Sigmoid colon (tissue), 7 donors: Measurements from ENCODE around the gene RPL18A. TPM values are rescaled to one million over a fixed set of nuclear protein-coding genes. Genes with fewer than 3 reads are reported as not detected.

Experiments
- DNase-seq: peaks from one replicate; pipeline ENCODE4 v3.0.0-alpha.2; 2019
- H3K27ac ChIP-seq, 4 donors: fragments of 200-600 bp; sonication (generic); one replicate each; pipeline ENCODE4 v1.5.1; 2016 to 2019; ENCODE audit warnings: mild to moderate bottlenecking in 1 of 4
- H3K27me3 ChIP-seq, 3 donors: fragments of 200-600 bp; sonication (generic); one replicate each; pipeline ENCODE4 v1.5.1; 2019; ENCODE audit warnings: mild to moderate bottlenecking in 1 of 3
- H3K36me3 ChIP-seq, 4 donors: fragments of 200-600 bp; sonication (generic); one replicate each; pipeline ENCODE4 v1.5.1; 2016 to 2019
- H3K4me1 ChIP-seq, 4 donors: fragments of 200-600 bp; sonication (generic); one replicate each; pipeline ENCODE4 v1.5.1; 2017 to 2019
- H3K4me3 ChIP-seq, 4 donors: fragments of 200-600 bp; sonication (generic); one replicate each; pipeline ENCODE4 v1.5.1; 2017 to 2019; ENCODE audit warnings: mild to moderate bottlenecking in 2 of 4, moderate library complexity in 1 of 4
- H3K9me3 ChIP-seq, 4 donors: fragments of 200-600 bp in 3 of 4; sonication (generic) in 3 of 4; one replicate each; pipeline versions ENCODE4 v1.5.1 to v1.6.1; 2013 to 2019
- EP300 ChIP-seq, 4 donors: sonication (generic); formaldehyde crosslinking; IDR thresholded peaks; one replicate each; pipeline ENCODE4 v1.6.1; 2017; ENCODE audit warnings: antibody characterized with exemption in 4 of 4
- POLR2A ChIP-seq, 2 donors: fragments of 450-650 bp; IDR thresholded peaks; one replicate each; pipeline ENCODE4 v1.6.1; 2016; ENCODE audit warnings: antibody characterized with exemption in 2 of 2, mild to moderate bottlenecking in 2 of 2, moderate library complexity in 2 of 2
- POLR2AphosphoS5 ChIP-seq, 4 donors: sonication (generic); formaldehyde crosslinking; IDR thresholded peaks; one replicate each; pipeline ENCODE4 v1.6.1; 2017; ENCODE audit warnings: antibody characterized with exemption in 4 of 4
- WGBS, 2 donors: extraction: QIAGEN DNeasy Blood & Tissue Kit; methylation state at CpG; one replicate each; pipeline ENCODE4 v1.1.7; 2013; 5-methylcytosine and 5-hydroxymethylcytosine counted together
- intact Hi-C: fragments of 100-400 bp; cut with DNase I; formaldehyde crosslinking; loops from one replicate; pipeline ENCODE4 v1.15.1; 2023
- polyA plus RNA-seq, 3 donors: library from polyadenylated mRNA; stranded (reverse); fragments of 200-250 nt; gene quantifications; one replicate each; pipeline ENCODE4 v1.2.3, GENCODE V29; 2013
- total RNA-seq, 4 donors: library from RNA; depleted of rRNA; stranded (reverse); fragments of >200 nt; gene quantifications; one replicate each; pipeline ENCODE4 v1.1.0, GENCODE V29; 2016
- TF ChIP-seq, protein P1 (sequence below), 4 experiments: fragments of 450-650 bp in 3 of 4; fragments of 200-600 bp in 1 of 4; IDR thresholded peaks; one replicate each; pipeline ENCODE4 v1.5.1; 2016 to 2019; ENCODE audit warnings: antibody characterized with exemption in 4 of 4, mild to moderate bottlenecking in 3 of 4, moderate library complexity in 2 of 4
- donor health status: healthy with polysubstance abuse.
- donor health status: Bipolar disorder and iron deficiency.
- donor health status: healthy.

Gene RPL18A
- total and polyA plus RNA-seq, 7 donors = 1,686 to 3,945 (median 2,372) TPM

DNA sequence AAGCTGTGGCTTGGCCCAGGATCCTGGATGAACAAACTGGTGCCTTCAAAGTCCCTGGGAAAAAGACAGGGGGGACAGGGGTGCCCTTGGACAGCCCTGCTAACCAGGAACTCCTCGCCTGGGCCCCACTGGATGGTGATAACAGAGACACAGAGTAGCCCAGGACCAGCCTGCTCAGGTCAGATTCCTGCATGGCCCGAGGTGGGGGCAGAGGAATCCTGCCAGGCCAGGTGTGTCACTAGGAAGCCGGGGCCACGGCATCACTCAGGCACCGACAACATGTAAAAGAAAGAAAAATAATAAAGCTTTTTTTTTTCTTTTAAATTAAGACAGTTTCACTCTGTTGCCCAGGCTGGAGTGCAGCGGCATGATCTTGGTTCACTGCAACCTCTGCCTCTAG, 5.6 kb upstream of the RPL18A start:
- Histone ChIP-seq H3K36me3 (no peaks in the 10 kb centered on the region), H3K9me3 (no peaks in the 10 kb centered on the region), H3K4me3 (no peak overlapping the region), H3K27ac (no peak overlapping the region), H3K27me3 (no peaks in the 10 kb centered on the region), H3K4me1 (peaks cover 0 to 2% (median under 1%) of the 10 kb centered on the region in 4 donors)
- TF ChIP-seq POLR2AphosphoS5 (IDR thresholded peaks at IDR 0.05) (no peak), EP300 (IDR thresholded peaks at IDR 0.05) (no peak), POLR2A (IDR thresholded peaks at IDR 0.05) (no peak)
- TF ChIP-seq, protein P1, sequence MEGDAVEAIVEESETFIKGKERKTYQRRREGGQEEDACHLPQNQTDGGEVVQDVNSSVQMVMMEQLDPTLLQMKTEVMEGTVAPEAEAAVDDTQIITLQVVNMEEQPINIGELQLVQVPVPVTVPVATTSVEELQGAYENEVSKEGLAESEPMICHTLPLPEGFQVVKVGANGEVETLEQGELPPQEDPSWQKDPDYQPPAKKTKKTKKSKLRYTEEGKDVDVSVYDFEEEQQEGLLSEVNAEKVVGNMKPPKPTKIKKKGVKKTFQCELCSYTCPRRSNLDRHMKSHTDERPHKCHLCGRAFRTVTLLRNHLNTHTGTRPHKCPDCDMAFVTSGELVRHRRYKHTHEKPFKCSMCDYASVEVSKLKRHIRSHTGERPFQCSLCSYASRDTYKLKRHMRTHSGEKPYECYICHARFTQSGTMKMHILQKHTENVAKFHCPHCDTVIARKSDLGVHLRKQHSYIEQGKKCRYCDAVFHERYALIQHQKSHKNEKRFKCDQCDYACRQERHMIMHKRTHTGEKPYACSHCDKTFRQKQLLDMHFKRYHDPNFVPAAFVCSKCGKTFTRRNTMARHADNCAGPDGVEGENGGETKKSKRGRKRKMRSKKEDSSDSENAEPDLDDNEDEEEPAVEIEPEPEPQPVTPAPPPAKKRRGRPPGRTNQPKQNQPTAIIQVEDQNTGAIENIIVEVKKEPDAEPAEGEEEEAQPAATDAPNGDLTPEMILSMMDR (IDR thresholded peaks at IDR 0.05) = no peak
- intact Hi-C loops = loop anchor here (10.0 kb wide), 2 partner anchors 109 to 149 kb away; no protein-coding TSS in a partner anchor
- 84 to 91% methylated on average over 6 of the region's 6 CpGs for WGBS, 2 donors
- no peak for DNase-seq

DNA sequence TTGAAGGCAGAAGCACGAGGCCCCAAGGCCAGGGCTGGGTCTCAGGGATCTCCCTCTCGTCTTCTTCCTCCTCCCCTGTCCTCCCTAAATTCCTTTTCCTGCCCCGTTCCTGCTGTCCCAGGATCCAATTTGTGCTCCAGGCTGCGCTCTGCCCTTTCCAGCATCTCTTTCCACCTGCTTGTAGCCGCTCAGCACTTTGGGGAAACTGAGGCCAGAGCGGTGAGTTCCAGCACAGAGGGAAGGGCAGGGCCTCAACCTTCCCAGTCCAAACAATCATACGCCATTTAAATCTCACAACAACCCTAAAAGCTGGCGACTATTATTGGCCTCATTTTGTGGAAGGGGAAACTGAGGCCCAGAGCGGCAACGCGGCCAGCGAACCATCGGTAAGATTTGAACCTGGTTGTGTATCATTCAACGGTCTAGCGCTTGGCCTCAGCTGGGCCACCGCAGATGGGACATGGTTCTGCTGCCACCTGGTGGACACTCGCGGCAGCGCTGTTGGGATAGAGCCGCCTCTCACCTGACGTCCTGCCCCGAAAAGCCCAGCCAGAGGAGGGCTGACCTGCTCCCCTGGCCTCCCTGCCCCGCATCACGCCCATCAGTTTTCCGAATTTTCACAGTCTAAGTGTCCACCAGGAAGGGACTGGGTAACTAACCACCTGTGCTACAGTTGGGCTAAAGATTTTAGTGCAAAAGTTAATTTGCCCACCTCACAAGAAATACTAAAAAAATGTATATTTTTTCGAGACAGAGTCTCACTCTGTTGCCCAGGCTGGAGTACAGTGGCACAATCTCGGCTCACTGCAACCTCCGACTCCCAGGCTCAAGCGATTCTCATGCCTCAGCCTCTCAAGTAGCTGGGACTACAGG, 4.2 kb upstream of the RPL18A start:
- Histone ChIP-seq H3K27ac (no peak overlapping the region), H3K4me3 (no peak overlapping the region), H3K36me3 (no peaks in the 10 kb centered on the region), H3K27me3 (no peaks in the 10 kb centered on the region), H3K9me3 (no peaks in the 10 kb centered on the region), H3K4me1 (peaks cover 0 to 7% (median 4%) of the 10 kb centered on the region in 4 donors)
- WGBS, 2 donors = 11 to 20% methylated on average over 29 of the region's 29 CpGs
- intact Hi-C loops = loop anchor here (10.0 kb wide), 2 partner anchors 111 to 151 kb away; no protein-coding TSS in a partner anchor
- TF ChIP-seq POLR2AphosphoS5 (IDR thresholded peaks at IDR 0.05) = no peak
- TF ChIP-seq, protein P1 (IDR thresholded peaks at IDR 0.05) = peak; percentile 77 to 96 (median 86)
- peak; percentile 90 for DNase-seq

DNA sequence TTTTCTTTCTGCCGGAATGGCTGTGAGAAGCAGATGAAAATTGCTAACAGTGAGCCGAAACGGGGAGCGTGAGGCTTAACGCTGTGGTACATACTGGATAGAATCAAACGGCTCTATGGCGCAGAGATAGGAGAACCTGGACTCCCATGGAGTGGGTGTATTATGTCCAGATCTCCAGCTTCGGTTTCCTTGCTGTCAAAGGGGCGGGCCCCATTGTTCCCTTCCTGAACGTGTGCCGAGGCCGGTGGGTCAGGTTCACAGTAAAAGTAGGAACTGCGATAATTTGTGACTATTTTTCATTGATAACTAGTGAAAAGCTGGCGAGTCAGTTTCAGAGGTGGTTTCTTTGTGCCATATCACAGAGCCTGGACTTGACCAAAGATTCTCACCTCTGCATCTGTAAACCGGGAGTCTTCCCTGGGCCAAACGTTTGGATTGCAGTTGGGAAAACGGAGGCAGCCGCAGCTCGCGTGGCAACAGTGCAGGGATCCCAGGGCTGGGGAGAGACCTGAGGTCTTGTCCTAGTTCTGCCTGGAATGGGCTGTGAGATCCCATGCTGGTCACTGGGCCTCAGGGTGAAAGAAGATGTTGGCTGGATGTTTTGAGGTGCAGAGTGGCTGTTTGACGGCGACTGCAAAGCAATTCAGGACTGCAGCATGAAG, 752 bp downstream of the RPL18A start:
- 1% methylated on average over 22 of the region's 22 CpGs for WGBS, 2 donors
- Histone ChIP-seq H3K9me3 (no peaks in the 10 kb centered on the region), H3K4me1 (peaks cover 0 to 24% (median 21%) of the 10 kb centered on the region in 4 donors), H3K4me3 (peak overlapping the region; percentile 67 to 97 (median 92)), H3K36me3 (peaks cover 24 to 42% (median 35%) of the 10 kb centered on the region in 4 donors), H3K27ac (peak overlapping the region; percentile 87 to 95 (median 91)), H3K27me3 (no peaks in the 10 kb centered on the region)
- TF ChIP-seq EP300 (IDR thresholded peaks at IDR 0.05) = no peak
- TF ChIP-seq POLR2A (IDR thresholded peaks at IDR 0.05) = no peak
- no peak for TF ChIP-seq POLR2AphosphoS5 (IDR thresholded peaks at IDR 0.05)
- no peak for DNase-seq
- intact Hi-C loops = no loop called here

DNA sequence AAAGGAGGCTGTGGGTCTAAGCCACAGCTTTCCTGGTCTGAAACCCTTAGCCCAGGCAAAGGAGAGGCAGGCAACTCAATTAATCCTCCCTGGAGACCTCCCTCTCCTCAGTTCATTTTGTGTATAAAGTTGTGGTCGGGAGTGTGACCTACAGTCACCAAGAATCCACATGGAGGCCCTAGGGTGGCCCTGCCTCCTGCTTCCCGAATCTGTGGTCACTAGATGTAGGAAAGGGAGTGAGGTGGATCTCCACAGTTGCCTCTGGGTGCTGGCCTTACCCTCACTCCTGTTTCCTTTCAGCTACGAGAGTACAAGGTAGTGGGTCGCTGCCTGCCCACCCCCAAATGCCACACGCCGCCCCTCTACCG, 1.3 kb downstream of the RPL18A start:
- Histone ChIP-seq H3K9me3 (no peaks in the 10 kb centered on the region), H3K36me3 (peaks cover 24 to 47% (median 35%) of the 10 kb centered on the region in 4 donors), H3K27me3 (no peaks in the 10 kb centered on the region), H3K27ac (peak overlapping the region; percentile 87 to 95 (median 91)), H3K4me3 (peak overlapping the region; percentile 67 to 97 (median 92)), H3K4me1 (peaks cover 0 to 24% (median 21%) of the 10 kb centered on the region in 4 donors)
- intact Hi-C loops = no loop called here
- DNase-seq = no peak
- WGBS, 2 donors = 31 to 42% methylated on average over 7 of the region's 7 CpGs
- no peak for TF ChIP-seq EP300 (IDR thresholded peaks at IDR 0.05)
- TF ChIP-seq POLR2A (IDR thresholded peaks at IDR 0.05) = no peak
- TF ChIP-seq POLR2AphosphoS5 (IDR thresholded peaks at IDR 0.05) = no peak
- TF ChIP-seq, protein P1 (IDR thresholded peaks at IDR 0.05) = no peak
